Suppressor macrophage (primary cell): ENCODE results near the gene SUN2.

Experiments used
- DNase-seq, 4 experiments: peaks; one replicate each; pipeline ENCODE4 v3.0.0-alpha.2; 2020 to 2022

SUN2 gene

DNA sequence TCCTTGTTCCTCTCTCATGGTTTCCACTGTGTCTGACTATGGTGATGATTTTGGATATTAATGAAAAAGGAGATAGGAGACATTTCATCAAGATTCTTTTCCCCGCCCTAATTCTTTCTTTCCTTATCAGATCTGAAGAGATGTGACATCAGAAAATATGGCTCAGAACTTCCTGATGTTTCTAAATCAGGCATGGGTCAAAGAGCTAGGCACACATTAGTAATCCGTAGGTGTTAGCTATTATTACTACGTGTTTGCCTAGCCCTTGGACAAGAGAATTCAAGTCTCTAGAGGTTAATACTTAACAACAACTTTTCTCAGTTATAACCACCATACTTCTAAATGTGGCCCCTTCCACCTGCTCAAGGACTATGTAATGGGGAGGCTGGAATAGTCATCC lies 60.9 kb downstream of the SUN2 start:
- DNase-seq, result peak in 2 of 4 experiments; percentile 53 to 72

DNA sequence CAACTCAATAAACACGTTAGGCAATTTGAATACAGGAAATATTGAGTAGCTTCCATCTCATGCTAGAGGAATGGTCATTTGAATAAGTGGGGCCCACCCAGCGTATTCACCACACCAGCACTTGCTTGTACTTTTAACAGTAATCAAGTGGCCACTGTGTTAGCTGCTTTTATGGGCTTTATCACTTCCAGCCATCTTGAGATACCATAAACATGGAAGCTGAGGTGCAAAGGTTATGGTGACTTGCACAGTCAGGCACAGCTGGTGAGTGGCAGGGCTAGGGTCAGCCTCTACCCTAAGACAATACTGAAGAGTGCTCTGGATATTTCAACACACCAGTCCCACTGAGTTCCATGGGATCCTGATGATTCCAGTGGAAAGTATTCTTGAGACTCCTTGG lies 61.7 kb downstream of the SUN2 start:
- no peak for DNase-seq

DNA sequence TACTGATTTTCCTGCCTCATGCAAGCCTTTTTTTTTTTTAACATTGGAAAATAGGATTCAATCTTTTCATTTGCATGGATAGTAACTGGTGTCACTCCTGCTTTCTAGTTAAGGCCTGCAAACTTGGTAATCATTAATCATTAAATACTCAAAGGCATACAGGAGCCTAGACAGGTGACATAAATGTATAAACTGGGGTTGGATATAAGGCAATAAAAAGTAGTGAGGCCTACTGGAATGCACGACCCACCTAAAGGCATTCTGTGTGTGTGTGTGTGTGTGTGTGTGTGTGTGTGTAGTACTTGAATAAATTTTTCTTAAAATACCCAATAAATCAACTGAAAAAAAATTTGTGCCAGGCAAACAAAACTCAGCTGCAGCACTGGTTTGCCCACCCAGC lies 66.1 kb downstream of the SUN2 start:
- no peak for DNase-seq

DNA sequence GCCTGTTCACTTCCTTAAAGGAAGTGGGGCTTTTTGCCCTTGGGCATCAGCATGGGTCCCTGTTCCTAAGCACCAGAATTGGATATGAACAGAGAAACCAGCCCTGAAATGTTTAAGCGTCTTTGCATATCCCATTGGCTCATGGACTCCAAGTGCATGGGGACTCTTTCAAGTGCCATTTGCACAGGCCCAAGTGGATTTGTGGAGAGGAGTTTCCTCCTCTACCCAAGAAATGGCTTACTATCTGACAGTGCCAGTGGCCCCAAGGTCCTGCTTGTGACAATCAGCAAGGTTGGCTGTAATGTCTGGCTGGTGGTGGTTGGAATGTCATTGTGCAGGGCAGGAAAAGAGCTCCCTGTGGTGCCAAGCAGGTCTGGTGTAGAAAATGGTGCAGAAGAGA lies 70.0 kb downstream of the SUN2 start:
- no peak for DNase-seq

DNA sequence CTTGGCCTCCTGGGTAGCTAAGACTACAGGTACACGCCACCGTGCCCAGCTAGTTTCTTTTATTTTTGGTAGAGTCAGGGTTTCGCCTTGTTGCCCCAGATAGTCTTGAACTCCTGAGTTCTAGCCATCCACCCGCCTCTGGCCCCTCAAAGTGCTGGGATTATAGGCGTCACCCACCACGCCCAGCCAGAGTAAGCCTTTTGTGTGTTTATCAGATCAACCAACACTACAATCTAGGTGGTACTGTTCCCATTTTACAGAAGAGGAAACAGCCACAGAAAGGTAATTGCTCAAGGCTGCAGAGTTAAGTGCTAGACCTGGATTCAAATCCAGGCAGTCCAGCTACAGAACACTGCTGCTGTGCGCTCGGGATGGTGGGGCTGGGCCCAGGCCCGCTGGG lies 70.9 kb downstream of the SUN2 start:
- DNase-seq, result no peak
